B cell (primary cell): Measurements from ENCODE around the gene ASB18.

Experiments used
- CTCF ChIP-seq: fragments of 200-600 bp; IDR thresholded peaks from one replicate; pipeline ENCODE4 v1.8.0; 2022; ENCODE audit warnings: antibody characterized with exemption, mild to moderate bottlenecking
- EZH2 ChIP-seq: IDR thresholded peaks from 2 replicates; pipeline ENCODE4 v1.6.1; 2012; ENCODE audit warnings: borderline replicate concordance, low read depth, mild to moderate bottlenecking, moderate library complexity, low read length; ENCODE audit not compliant: insufficient read depth, poor library complexity, severe bottlenecking

- no peak for TF ChIP-seq CTCF
- no peak for TF ChIP-seq EZH2
Observed at GRCh38 chr2:236162031-236162845, 102.0 kb downstream of the ASB18 start.
